Activated CD4-positive, alpha-beta T cell treated with anti-CD3 and anti-CD28 coated beads, Interleukin-2, amount 50 U/mL, for 1 hour (primary cell): ENCODE results near the gene EXD2.
"Not testable (repeated sequence)": the region's sequence is repeated elsewhere in the genome, so short reads cannot be mapped to it uniquely, and the experiment has no call there.

Experiments used
- DNase-seq: peaks from one replicate; pipeline ENCODE4 v3.0.0-alpha.2; 2020

The EXD2 gene

DNA sequence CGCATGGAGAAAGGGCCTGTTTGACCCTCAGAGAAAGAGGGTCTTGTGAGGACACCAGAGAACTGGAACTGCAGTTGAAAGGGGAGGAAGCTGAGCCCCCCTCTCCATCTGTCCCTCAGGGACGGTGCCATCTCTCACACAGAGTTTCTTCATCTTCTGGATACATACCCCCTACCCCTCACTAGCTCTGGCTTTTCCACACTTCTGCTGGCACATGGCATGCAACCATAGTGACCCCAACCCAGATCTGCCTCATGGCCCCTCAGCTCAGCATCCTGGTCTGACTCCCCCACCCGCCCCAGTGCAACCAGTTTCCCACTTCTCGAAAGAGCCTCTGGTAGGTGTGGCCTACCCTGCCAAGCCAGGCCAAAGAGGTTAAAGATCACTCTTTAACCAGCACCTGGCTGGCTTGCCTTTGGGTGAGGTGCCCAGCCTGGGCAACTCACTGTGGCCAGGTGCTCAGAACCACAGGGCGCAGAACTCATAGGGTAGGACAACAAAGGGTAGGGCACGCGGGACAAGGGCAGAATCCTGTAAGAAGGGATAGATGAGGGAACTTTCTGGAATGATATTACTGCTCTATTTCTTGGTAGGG is 94.5 kb downstream of the EXD2 start:
- DNase-seq, result no peak

DNA sequence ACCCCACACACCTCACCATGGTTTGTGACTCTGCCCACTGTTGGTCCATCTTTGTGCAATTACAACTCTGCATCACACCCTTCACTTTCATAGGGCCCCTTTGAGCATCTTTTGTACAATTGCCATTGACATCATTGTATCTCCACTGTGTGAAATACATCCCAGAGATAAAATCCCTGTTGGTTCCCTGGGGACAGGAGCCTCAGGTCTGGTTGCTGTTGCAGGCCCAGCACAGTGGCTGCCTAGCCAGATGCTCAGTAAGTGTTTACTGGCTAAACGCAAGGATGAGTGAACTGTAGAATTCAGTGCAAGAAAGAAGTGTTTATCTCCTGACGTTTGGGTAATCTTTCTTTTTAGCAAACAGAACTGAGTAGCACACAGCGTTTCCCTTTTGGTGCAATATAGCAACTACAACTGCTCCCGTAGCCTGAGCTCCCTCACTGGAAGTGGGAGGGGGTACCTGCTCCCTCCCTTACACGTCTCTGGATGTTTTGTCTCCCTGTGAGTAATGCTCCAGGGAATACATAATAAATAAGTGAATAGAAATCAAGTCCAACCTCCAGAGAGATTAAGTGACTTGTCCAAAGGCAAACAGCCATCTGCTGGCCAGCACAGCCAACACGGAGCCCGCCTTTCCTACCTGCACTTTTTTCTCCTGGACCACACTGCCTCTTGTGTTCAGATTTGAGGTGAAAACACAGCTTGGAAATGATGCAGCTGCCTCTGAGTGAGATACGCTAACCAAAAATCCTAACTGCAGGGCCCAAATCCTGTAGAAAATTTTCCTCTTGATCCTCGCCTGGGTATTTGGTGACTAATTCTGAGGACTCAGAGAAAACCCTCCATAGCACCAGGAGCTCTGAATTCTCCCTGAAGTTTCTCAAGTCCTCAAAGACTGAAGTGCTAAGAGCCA is 96.1 kb downstream of the EXD2 start:
- DNase-seq, result no peak

DNA sequence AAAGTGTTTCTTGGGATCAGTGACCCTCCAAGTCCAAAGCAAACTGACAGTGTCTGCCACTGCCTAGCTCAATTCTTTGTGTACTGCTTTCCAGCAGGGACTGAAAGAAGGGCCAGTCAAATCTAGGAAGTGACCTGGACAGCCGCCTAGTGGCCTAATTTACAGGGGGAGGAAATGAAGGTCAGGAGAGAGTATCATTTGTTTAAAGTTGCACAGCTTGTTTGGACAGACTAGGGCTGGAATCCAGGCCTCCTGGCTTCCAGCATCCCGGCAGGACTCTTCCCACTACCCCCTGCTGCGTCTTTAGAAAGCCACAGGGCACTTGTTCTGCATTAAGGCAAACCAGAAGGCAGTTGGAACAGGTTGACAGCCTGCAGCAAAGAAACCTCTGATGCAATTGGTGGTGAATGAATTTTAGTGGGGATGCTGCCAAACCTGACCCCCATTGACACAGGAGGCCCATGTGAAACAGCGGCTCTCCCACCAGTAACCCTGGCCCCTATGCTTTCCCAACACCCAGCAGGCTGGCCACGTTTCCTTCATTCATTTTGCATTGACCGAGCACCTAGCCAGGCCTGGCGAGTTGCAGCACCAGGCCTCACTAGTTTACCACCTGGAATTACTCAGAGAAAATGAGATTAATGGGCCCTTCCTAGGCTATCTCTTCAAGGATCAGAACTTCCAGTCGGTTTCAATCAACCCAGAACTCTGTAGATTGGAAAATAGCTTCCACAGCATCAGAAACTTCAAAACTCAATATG is 96.9 kb downstream of the EXD2 start:
- DNase-seq, result no peak

DNA sequence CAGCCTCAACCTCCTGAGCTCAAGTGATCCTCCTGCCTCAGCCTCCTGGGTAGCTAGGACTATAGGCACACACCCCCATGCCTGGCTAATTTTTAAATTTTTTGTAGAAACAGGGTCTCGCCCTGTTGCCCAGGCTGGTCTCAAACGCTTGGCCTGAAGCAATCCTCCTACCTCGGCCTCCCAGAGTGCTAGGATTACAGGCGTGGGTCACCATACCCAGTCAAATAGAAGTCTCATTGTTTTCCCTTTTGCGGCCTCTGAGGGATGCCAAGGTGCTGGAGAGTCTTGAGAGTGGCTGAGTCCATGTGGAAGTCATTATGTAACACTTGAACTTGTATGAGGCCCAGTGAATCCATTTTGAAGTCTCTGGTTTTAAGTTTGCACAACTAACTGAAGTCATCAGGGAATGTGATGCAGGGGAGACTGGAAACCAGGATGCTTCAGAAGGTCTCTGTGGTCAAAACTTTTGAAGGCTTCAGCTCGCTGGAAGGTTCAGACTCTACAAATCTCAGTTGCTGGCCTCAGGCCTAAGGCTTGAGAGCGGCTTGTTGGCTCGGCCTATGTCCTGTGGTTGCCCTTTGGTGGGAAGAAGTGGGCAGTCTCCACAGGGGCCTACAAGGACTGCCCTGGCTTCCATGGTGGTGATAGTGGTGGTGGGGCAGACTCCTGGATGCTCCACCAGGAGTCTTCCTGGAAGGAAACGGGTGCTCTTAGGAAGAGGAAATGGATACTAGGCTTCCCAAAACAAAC is 97.8 kb downstream of the EXD2 start:
- DNase-seq, result no peak

DNA sequence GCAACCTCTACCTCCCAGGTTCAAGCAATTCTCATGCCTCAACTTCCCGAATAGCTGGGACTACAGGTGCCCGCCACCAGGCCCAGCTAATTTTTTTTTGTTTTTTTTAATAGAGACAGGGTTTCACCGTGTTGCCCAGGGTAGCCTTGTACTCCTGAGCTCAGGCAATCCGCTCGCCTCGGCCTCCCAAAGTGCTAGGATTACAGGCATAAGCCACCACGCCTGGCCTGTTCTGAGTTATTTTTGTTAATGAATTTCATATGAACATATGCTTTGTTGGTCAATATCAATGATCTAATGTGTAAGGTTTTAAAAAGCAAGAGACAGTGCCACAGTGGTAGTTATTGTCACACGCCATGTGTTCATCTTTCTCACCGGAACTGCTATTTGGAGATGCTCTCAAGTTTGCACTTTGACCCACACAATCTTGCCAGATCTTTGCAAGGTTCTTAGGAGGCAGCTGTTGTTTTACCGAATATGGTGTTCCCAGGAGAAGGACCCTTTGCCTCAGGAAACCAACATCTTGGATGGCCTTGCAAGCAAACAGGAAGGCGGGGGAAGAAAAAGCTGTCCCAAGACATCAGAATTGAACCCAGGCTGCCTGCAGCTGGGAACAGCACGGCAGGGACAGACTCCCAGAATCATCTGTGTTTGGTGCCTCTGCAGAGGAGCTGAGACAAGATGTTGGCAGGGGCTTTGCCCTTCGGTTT is 98.7 kb downstream of the EXD2 start:
- DNase-seq, result no peak

DNA sequence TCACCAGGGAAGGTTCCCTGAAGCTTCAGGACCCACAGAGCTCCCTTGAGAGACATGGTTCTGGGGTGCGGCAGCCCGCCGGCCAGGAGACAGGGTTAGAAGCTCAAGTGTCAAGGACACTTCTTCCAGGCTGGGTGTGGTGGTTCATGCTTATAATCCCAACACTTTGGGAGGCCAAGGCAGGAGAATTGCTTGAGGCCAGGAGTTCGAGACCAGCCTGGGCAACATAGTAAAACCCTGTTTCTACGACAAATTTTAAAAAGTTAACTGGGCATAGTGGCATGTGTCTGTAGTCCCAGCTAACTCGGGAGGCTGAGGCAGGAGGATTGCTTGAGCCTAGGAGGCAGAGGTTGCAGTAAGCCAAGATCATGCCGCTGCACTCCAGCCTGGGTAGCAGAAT is 99.6 kb downstream of the EXD2 start:
- DNase-seq, result not testable (repeated sequence)

DNA sequence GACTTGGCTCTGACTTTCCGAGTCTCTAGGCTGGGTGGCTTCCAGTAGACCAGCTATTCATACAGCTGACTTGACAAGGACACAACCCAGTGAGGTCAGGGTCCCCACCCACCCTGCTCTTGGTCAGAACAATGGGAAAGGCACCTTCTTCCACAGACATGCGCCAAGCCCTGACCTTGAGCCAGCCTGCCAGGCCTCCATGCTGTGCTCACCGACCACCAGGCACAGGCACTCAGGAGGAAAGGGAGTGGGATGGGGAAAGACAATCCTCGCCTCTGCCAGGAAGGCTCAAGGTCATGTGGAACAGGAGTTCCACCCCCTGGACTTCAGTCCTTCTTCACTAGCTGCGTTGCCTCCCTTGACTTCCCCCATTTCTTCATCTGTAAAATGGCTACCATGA is 100.1 kb downstream of the EXD2 start:
- DNase-seq, result no peak

DNA sequence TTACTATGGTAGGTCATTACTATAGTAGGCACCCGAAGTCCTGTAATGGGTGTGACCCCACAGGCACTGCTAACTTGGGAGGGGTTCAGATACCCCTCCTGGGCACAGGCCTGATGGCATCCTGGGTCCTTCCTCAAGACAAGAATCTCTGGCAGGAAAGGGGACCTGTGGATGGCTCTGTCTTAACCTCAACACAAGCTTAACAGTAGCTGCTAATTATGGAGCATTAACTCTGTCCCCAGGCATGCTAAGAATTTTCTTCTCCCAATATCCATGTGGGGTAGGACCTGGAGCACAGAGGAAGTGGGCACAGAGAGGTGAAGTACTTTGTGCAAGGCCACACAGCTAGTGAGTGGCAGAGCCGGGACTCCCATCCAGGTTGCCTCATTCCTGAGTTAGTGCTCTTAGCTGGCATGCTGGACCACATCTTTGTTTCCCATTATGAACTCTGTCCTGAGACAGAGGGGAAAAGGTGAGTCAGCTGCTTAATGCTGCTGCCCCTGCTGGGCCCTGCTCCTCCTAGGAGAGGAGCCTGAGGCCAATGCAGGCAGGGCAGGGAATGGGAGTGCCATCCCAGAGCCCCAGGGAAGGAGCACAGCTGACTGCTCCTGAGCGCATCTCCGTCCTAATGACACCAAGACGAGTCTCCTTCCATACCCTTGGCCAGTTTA is 100.7 kb downstream of the EXD2 start:
- no peak for DNase-seq
